ENCODE measurements around the gene CLTA.
A peak's percentile ranks its signal among the peaks of the same experiment; 100 is the strongest.

The CLTA gene

GRCh38 chr9:36188212-36188611, 2.5 kb upstream of the CLTA start:
- DNase-seq (ENCODE audit: low spot score), result no peak
- FAIRE-seq, result no peak

- FAIRE-seq (no peak), DNase-seq (ENCODE audit: low spot score) (peak; percentile 46)
These were observed 745 bp upstream of the CLTA start for GRCh38 chr9:36189976-36190375.

- DNase-seq (ENCODE audit: low spot score) (no peak), FAIRE-seq (no peak)
These were observed 547 bp downstream of the CLTA start for GRCh38 chr9:36191290-36191645.

- DNase-seq (ENCODE audit: low spot score) (no peak), FAIRE-seq (no peak)
These were observed 965 bp downstream of the CLTA start for GRCh38 chr9:36191686-36192085.

GRCh38 chr9:36192196-36192595, 1.5 kb downstream of the CLTA start:
- FAIRE-seq, result no peak
- peak; percentile 13 for DNase-seq (ENCODE audit: low spot score)

GRCh38 chr9:36193023-36193422, 2.3 kb downstream of the CLTA start:
- FAIRE-seq, result no peak

GRCh38 chr9:36194326-36195000, 3.7 kb downstream of the CLTA start:
- no peak for FAIRE-seq
- DNase-seq (ENCODE audit: low spot score), result no peak

More at GRCh38 chr9:36193023-36193422, 2.3 kb downstream of the CLTA start:
- no peak for DNase-seq (ENCODE audit: low spot score)

- DNase-seq (ENCODE audit: low spot score) (no peak), FAIRE-seq (no peak)
These were observed 14.3 kb downstream of the CLTA start for GRCh38 chr9:36204906-36205547.

- FAIRE-seq (peak; percentile 75), DNase-seq (ENCODE audit: low spot score) (peak; percentile 82)
These were observed 16.3 kb downstream of the CLTA start for GRCh38 chr9:36207016-36207415.

- no peak for FAIRE-seq
- peak; percentile 6 for DNase-seq (ENCODE audit: low spot score)
These were observed 16.9 kb downstream of the CLTA start for GRCh38 chr9:36207546-36208012.

GRCh38 chr9:36208521-36209253, 18.0 kb downstream of the CLTA start:
- no peak for DNase-seq (ENCODE audit: low spot score)
- FAIRE-seq, result no peak

- DNase-seq (ENCODE audit: low spot score) (no peak), FAIRE-seq (no peak)
These were observed 20.0 kb downstream of the CLTA start for GRCh38 chr9:36210722-36211121.

- DNase-seq (ENCODE audit: low spot score), result no peak
- no peak for FAIRE-seq
These were observed 20.8 kb downstream of the CLTA start for GRCh38 chr9:36211510-36211909.

GRCh38 chr9:36213387-36213786, 22.7 kb downstream of the CLTA start:
- no peak for DNase-seq (ENCODE audit: low spot score)
- no peak for FAIRE-seq

- FAIRE-seq (no peak), DNase-seq (ENCODE audit: low spot score) (no peak)
These were observed 23.3 kb downstream of the CLTA start for GRCh38 chr9:36213989-36214388.

GRCh38 chr9:36214571-36214970, 23.9 kb downstream of the CLTA start:
- no peak for FAIRE-seq
- DNase-seq (ENCODE audit: low spot score), result no peak

GRCh38 chr9:36217256-36217968, 26.7 kb downstream of the CLTA start:
- DNase-seq (ENCODE audit: low spot score) (no peak), FAIRE-seq (no peak)

- FAIRE-seq, result no peak
- no peak for DNase-seq (ENCODE audit: low spot score)
These were observed 27.3 kb downstream of the CLTA start for GRCh38 chr9:36218011-36218410.

GRCh38 chr9:36218411-36218901, 27.7 kb downstream of the CLTA start:
- DNase-seq (ENCODE audit: low spot score) (no peak), FAIRE-seq (no peak)

GRCh38 chr9:36221667-36222066, 30.9 kb downstream of the CLTA start:
- FAIRE-seq (no peak), DNase-seq (ENCODE audit: low spot score) (no peak)

- DNase-seq (ENCODE audit: low spot score) (no peak), FAIRE-seq (no peak)
These were observed 31.7 kb downstream of the CLTA start for GRCh38 chr9:36222449-36222848.

GRCh38 chr9:36237230-36237629, 46.5 kb downstream of the CLTA start:
- DNase-seq (ENCODE audit: low spot score), result no peak
- no peak for FAIRE-seq
